GM13976 (cell line): ENCODE results near the gene SF1.
A peak's percentile ranks its signal among the peaks of the same experiment; 100 is the strongest.

Source experiments
- DNase-seq: peaks from one replicate; pipeline ENCODE4 v3.0.0; 2012; ENCODE audit warnings: low spot score
- CTCF ChIP-seq: IDR thresholded peaks from 2 replicates; pipeline ENCODE4 v1.5.1; 2012; ENCODE audit warnings: borderline replicate concordance, mild to moderate bottlenecking; ENCODE audit not compliant: insufficient read depth; ENCODE audit errors: extremely low read depth, missing control alignments, control extremely low read depth
- in situ Hi-C: fragments of 300-500 bp; cut with MboI; formaldehyde crosslinking; loops from one replicate; pipeline ENCODE4 v1.12.0; 2022; ENCODE audit warnings: low sequenced_read_pairs, mixed read lengths, inconsistent platforms; ENCODE audit not compliant: unreplicated experiment

SF1 gene

GRCh38 chr11:64777449-64778222 lies 706 bp downstream of the SF1 start:
- DNase-seq: peak; percentile 94
- in situ Hi-C loops: no loop called here

GRCh38 chr11:64776875-64777274 lies 1.5 kb downstream of the SF1 start:
- no peak for TF ChIP-seq CTCF
- in situ Hi-C loops: no loop called here
- no peak for DNase-seq

More at GRCh38 chr11:64777449-64778222, 706 bp downstream of the SF1 start:
- no peak for TF ChIP-seq CTCF

- in situ Hi-C loops: no loop called here
- no peak for TF ChIP-seq CTCF
- no peak for DNase-seq
Measured at GRCh38 chr11:64776425-64776824, 1.9 kb downstream of the SF1 start.

- in situ Hi-C loops: no loop called here
Measured at GRCh38 chr11:64774144-64774543, 4.2 kb downstream of the SF1 start.

GRCh38 chr11:64772303-64773018 lies 5.9 kb downstream of the SF1 start:
- in situ Hi-C loops: no loop called here
- DNase-seq: no peak
- no peak for TF ChIP-seq CTCF

More at GRCh38 chr11:64774144-64774543, 4.2 kb downstream of the SF1 start:
- DNase-seq: no peak
- no peak for TF ChIP-seq CTCF

GRCh38 chr11:64771861-64772260 lies 6.5 kb downstream of the SF1 start:
- DNase-seq: no peak
- in situ Hi-C loops: no loop called here
- no peak for TF ChIP-seq CTCF
